Transverse colon (tissue), 4 donors: Measurements from ENCODE around the gene IL16. TPM values are rescaled to one million over a fixed set of nuclear protein-coding genes. Genes with fewer than 3 reads are reported as not detected.
A peak's percentile ranks its signal among the peaks of the same experiment; 100 is the strongest.

Experiments used
- DNase-seq: peaks from one replicate; pipeline ENCODE4 v3.0.0-alpha.2; 2019
- H3K27ac ChIP-seq, 4 donors: fragments of 200-600 bp; sonication (generic); 2 replicates each; pipeline ENCODE4 v1.5.1; 2016 to 2018; ENCODE audit warnings: inconsistent platforms in 4 of 4
- H3K27me3 ChIP-seq: fragments of 200-600 bp; sonication (generic); 2 replicates; pipeline ENCODE4 v1.5.1; 2017; ENCODE audit warnings: inconsistent platforms
- H3K36me3 ChIP-seq, 4 donors: fragments of 200-600 bp; sonication (generic); 2 replicates each; pipeline ENCODE4 v1.5.1; 2017 to 2019; ENCODE audit warnings: inconsistent platforms in 4 of 4
- H3K4me1 ChIP-seq, 4 donors: fragments of 200-600 bp; sonication (generic); 2 replicates each; pipeline ENCODE4 v1.5.1; 2017 to 2020; ENCODE audit warnings: inconsistent platforms in 4 of 4
- H3K4me3 ChIP-seq, 4 donors: fragments of 200-600 bp; sonication (generic); 1 replicate in 1 of 4; 2 replicates in 3 of 4; pipeline versions ENCODE4 v1.5.1 to v1.6.1; 2017 to 2019; ENCODE audit warnings: inconsistent platforms in 4 of 4
- H3K9me3 ChIP-seq, 2 donors: fragments of 200-600 bp; sonication (generic); 2 replicates each; pipeline ENCODE4 v1.5.1; 2017 to 2019; ENCODE audit warnings: inconsistent platforms in 2 of 2
- EP300 ChIP-seq: sonication (generic); formaldehyde crosslinking; IDR thresholded peaks from one replicate; pipeline ENCODE4 v1.6.1; 2017; ENCODE audit warnings: antibody characterized with exemption, low read depth
- POLR2A ChIP-seq: fragments of 450-650 bp; IDR thresholded peaks from one replicate; pipeline ENCODE4 v1.6.1; 2016; ENCODE audit warnings: antibody characterized with exemption, mild to moderate bottlenecking, moderate library complexity
- POLR2AphosphoS5 ChIP-seq, 3 donors: sonication (generic); formaldehyde crosslinking; IDR thresholded peaks; one replicate each; pipeline ENCODE4 v1.6.1; 2016; ENCODE audit warnings: antibody characterized with exemption in 3 of 3
- WGBS, 2 donors: methylation state at CpG; one replicate each; pipeline ENCODE4 v1.1.5; 2018; ENCODE audit warnings: low coverage in 1 of 2; 5-methylcytosine and 5-hydroxymethylcytosine counted together
- in situ Hi-C, 4 donors: fragments of 200-750 bp; cut with MboI; loops; one replicate each; pipeline versions ENCODE4 v1.15.0 to v1.15.1; 2017; ENCODE audit warnings: low sequenced_read_pairs in 3 of 4, low pct_ligation_motif_present in 1 of 4, low pct_unique_long_range_greater_than_20kb in 1 of 4
- intact Hi-C: fragments of 100-400 bp; cut with DNase I; formaldehyde crosslinking; loops from one replicate; pipeline ENCODE4 v1.15.1; 2023; ENCODE audit warnings: low total_unique reads
- total RNA-seq, 4 donors: library from RNA; depleted of rRNA; stranded (reverse); fragments of >200 nt; gene quantifications; one replicate each; pipeline ENCODE4 v1.1.0, GENCODE V29; 2016
- TF ChIP-seq, protein P1 (sequence below), 5 experiments: fragments of 200-600 bp in 3 of 5; fragments of 450-650 bp in 2 of 5; sonication (generic) in 3 of 5; IDR thresholded peaks; 1 replicate in 2 of 5; 2 replicates in 3 of 5; pipeline ENCODE4 v1.5.1; 2016 to 2017; ENCODE audit warnings: antibody characterized with exemption in 5 of 5, inconsistent platforms in 3 of 5, mild to moderate bottlenecking in 2 of 5, moderate library complexity in 1 of 5

The IL16 gene
- total RNA-seq, 4 donors from 2014 or later = 5.2 to 40.0 (median 22.3) TPM

- TF ChIP-seq POLR2AphosphoS5 (IDR thresholded peaks at IDR 0.05) = no peak
- TF ChIP-seq, protein P1, sequence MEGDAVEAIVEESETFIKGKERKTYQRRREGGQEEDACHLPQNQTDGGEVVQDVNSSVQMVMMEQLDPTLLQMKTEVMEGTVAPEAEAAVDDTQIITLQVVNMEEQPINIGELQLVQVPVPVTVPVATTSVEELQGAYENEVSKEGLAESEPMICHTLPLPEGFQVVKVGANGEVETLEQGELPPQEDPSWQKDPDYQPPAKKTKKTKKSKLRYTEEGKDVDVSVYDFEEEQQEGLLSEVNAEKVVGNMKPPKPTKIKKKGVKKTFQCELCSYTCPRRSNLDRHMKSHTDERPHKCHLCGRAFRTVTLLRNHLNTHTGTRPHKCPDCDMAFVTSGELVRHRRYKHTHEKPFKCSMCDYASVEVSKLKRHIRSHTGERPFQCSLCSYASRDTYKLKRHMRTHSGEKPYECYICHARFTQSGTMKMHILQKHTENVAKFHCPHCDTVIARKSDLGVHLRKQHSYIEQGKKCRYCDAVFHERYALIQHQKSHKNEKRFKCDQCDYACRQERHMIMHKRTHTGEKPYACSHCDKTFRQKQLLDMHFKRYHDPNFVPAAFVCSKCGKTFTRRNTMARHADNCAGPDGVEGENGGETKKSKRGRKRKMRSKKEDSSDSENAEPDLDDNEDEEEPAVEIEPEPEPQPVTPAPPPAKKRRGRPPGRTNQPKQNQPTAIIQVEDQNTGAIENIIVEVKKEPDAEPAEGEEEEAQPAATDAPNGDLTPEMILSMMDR (IDR thresholded peaks at IDR 0.05) = no peak
- no peak for TF ChIP-seq EP300
- TF ChIP-seq POLR2A = no peak
- WGBS, 2 donors = 78 to 79% methylated on average over 5 of the region's 5 CpGs
- intact Hi-C loops = no loop called here
- DNase-seq = no peak
- in situ Hi-C loops = no loop called here
- H3K4me3 ChIP-seq = no peak overlapping the region
- no peaks in the 10 kb centered on the region for H3K36me3 ChIP-seq
- H3K4me1 ChIP-seq = peaks cover 0 to 3% (median 0%) of the 10 kb centered on the region in 4 donors
- no peaks in the 10 kb centered on the region for H3K9me3 ChIP-seq
- H3K27ac ChIP-seq = no peak overlapping the region
- H3K27me3 ChIP-seq = no peaks in the 10 kb centered on the region
These were observed 31.0 kb downstream of the IL16 start for GRCh38 chr15:81227716-81228115.

DNA sequence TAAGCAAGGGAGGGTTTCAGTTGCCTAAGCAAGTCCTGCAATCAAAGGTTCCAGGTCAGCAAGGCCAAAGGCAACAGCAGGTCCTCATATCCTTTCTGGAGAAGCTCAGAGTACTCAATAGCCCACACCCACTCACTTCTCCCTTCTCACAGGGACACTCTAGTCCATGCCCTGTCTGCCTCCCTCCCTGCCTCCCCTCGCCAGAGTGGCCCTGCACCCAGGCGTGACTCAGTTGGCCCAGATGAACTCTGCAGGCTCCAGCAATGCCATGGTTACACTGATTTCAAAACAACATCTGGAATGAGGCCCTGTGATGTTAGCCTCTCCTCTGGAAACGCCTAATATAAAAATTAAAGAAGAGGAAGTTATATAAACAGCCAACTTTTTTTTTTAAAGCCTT is 32.9 kb downstream of the IL16 start:
- intact Hi-C loops = no loop called here
- no peak for DNase-seq
- peak overlapping the region in 1 of 4 donors; percentile 16 for H3K27ac ChIP-seq

DNA sequence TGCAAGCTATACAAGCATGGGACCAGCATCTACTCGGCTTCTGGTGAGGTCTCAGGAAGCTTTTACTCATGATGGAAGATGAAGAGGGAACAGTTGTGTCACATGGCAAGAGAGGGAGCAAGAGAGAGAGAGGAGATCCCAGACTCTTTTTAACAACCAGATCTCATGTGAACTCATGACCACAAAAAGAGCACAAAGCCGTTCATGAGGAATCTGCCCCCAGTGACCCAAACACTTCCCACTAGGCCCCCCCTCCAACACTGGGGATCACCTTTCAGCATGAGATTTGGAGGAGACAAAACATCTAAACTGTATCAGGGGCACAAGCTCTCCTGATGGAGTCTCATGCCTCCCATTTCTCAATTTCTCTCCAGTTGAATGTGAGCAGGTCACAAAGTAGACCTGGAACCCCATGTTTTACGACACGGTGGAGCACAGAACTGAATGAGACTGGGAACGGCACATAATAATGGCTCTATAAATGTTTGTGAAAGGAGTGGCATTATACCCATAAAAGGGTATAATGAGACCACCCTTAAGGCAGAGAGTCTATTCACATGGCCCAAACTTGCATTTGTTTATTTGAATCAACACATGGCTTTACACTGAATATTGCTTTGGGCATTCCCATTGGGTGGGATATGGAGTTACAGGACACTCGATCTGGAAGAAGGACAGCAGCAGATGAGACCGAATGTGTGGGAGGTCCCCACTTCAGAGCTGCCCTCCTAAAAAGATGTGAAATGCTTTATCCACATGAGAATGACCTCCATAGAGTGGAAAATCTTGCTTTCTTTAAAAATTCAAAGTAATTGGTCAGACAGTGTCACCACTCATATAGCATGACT is 38.8 kb downstream of the IL16 start:
- H3K27me3 ChIP-seq = no peaks in the 10 kb centered on the region
- no peaks in the 10 kb centered on the region for H3K36me3 ChIP-seq
- intact Hi-C loops (no loop called here), in situ Hi-C loops (no loop called here)
- H3K9me3 ChIP-seq = no peaks in the 10 kb centered on the region
- no peak for DNase-seq
- TF ChIP-seq, protein P1 (IDR thresholded peaks at IDR 0.05) = no peak
- TF ChIP-seq EP300 (no peak), POLR2A (no peak), POLR2AphosphoS5 (IDR thresholded peaks at IDR 0.05) (no peak)
- WGBS, 2 donors = 73 to 81% methylated on average over 2 to 7 of the region's 7 CpGs
- H3K4me1 ChIP-seq = peaks cover 0 to under 1% (median 0%) of the 10 kb centered on the region in 4 donors
- H3K27ac ChIP-seq = no peak overlapping the region
- H3K4me3 ChIP-seq = no peak overlapping the region

More for the DNA sequence above, 32.9 kb downstream of the IL16 start:
- 42% methylated on average over 3 of the region's 3 CpGs; no CpG with 5 or more reads in 1 of the 2 donors for WGBS, 2 donors
- Histone ChIP-seq H3K36me3 (no peaks in the 10 kb centered on the region), H3K4me1 (peaks cover 0 to 3% (median 0%) of the 10 kb centered on the region in 4 donors), H3K27me3 (no peaks in the 10 kb centered on the region), H3K9me3 (no peaks in the 10 kb centered on the region), H3K4me3 (no peak overlapping the region)
- in situ Hi-C loops = no loop called here
- TF ChIP-seq POLR2AphosphoS5 (IDR thresholded peaks at IDR 0.05) = no peak
- TF ChIP-seq EP300 = no peak
- TF ChIP-seq, protein P1 (IDR thresholded peaks at IDR 0.05) = no peak
- TF ChIP-seq POLR2A = no peak

GRCh38 chr15:81239190-81239589 is 42.5 kb downstream of the IL16 start:
- TF ChIP-seq POLR2A = no peak
- TF ChIP-seq, protein P1 (IDR thresholded peaks at IDR 0.05) = no peak
- TF ChIP-seq EP300 = no peak
- Histone ChIP-seq H3K27me3 (no peaks in the 10 kb centered on the region), H3K27ac (no peak overlapping the region), H3K4me1 (no peaks in the 10 kb centered on the region), H3K9me3 (peaks cover 0 to 7% of the 10 kb centered on the region in 2 donors), H3K36me3 (no peaks in the 10 kb centered on the region), H3K4me3 (no peak overlapping the region)
- intact Hi-C loops (no loop called here), in situ Hi-C loops (no loop called here)
- DNase-seq = no peak
